GM12892 (cell line): Measurements from ENCODE around the gene PIMREG.

Experiments
- POLR2A ChIP-seq: IDR thresholded peaks from 2 replicates; pipeline ENCODE4 v1.6.1; 2011; ENCODE audit warnings: low read depth, low read length, control low read depth
- POLR2AphosphoS5 ChIP-seq: IDR thresholded peaks from 2 replicates; pipeline ENCODE4 v1.6.1; 2011; ENCODE audit warnings: low read depth, low read length, control low read depth
- TAF1 ChIP-seq: IDR thresholded peaks from 2 replicates; pipeline ENCODE4 v1.6.1; 2011; ENCODE audit warnings: low read depth, mild to moderate bottlenecking, control low read depth, low read length, borderline replicate concordance

GRCh38 chr17:6475411-6475810 lies 31.2 kb downstream of the PIMREG start:
- TF ChIP-seq POLR2A = no peak
- TF ChIP-seq TAF1 = no peak
- no peak for TF ChIP-seq POLR2AphosphoS5
